Psoas muscle (tissue), 8 donors: ENCODE measurements around the gene RBM12. TPM values are rescaled to one million over a fixed set of nuclear protein-coding genes. Genes with fewer than 3 reads are reported as not detected.

ENCODE experiments used
- ATAC-seq, 4 donors: fragments of 200-7000 bp; cut with Tn5 transposase; one replicate each; pipeline ENCODE4 v1.9.1; 2020; ENCODE audit warnings: moderate library complexity in 3 of 4, mild to moderate bottlenecking in 2 of 4
- DNase-seq, 2 donors: peaks; one replicate each; pipeline ENCODE4 v3.0.0-alpha.2; 2020
- H3K27ac ChIP-seq: fragments of 200-600 bp; one replicate; pipeline ENCODE4 v1.8.0; 2022
- H3K27me3 ChIP-seq, 3 donors: fragments of 200-600 bp in 1 of 3; one replicate each; pipeline versions ENCODE4 v1.6.1 to v1.8.0; 2013 to 2022; ENCODE audit warnings: low read length in 2 of 3, mild to moderate bottlenecking in 2 of 3, moderate library complexity in 1 of 3; ENCODE audit not compliant: insufficient read depth in 3 of 3
- H3K36me3 ChIP-seq, 2 donors: fragments of 200-600 bp in 1 of 2; one replicate each; pipeline versions ENCODE4 v1.6.1 to v1.8.0; 2013 to 2022; ENCODE audit warnings: low read depth in 1 of 2, mild to moderate bottlenecking in 1 of 2, moderate library complexity in 1 of 2; ENCODE audit not compliant: insufficient read depth in 1 of 2
- H3K4me1 ChIP-seq: fragments of 200-600 bp; one replicate; pipeline ENCODE4 v1.8.0; 2022
- H3K4me3 ChIP-seq: fragments of 200-600 bp; one replicate; pipeline ENCODE4 v1.8.0; 2022; ENCODE audit warnings: mild to moderate bottlenecking
- H3K9me3 ChIP-seq: fragments of 200-600 bp; one replicate; pipeline ENCODE4 v1.8.0; 2022
- CTCF ChIP-seq: fragments of 200-600 bp; IDR thresholded peaks from one replicate; pipeline ENCODE4 v1.8.0; 2022; ENCODE audit warnings: antibody characterized with exemption
- WGBS, 3 donors: extraction: QIAGEN DNeasy Blood & Tissue Kit; methylation state at CpG; one replicate each; pipeline versions ENCODE4 v1.1.6 to v1.1.7; 2013; 5-methylcytosine and 5-hydroxymethylcytosine counted together
- intact Hi-C, 2 donors: fragments of 100-400 bp; cut with DNase I; formaldehyde crosslinking; loops; one replicate each; pipeline versions ENCODE4 v1.11.0 to v1.14.2; 2022
- polyA plus RNA-seq, 3 donors: library from polyadenylated mRNA; stranded (reverse); fragments of 200-250 nt; gene quantifications; one replicate each; pipeline ENCODE4 v1.2.3, GENCODE V29; 2013
- total RNA-seq, 4 donors: library from RNA; stranded (reverse); fragmentation: NEBNext Ultra II Directional in 2 of 4; extraction: Animal tissue kit (Norgen Biotek cat#: 25700) in 2 of 4; gene quantifications; one replicate each; pipeline versions ENCODE4 v1.2.1 to v1.2.4, GENCODE V29; 2021 to 2023
- donor health status: healthy with polysubstance abuse.
- donor health status: DM: no; HTN: no; CAD: no; lungs with moderate emphysema.
- donor health status: Bipolar disorder and iron deficiency.
- donor health status: healthy.
- donor health status: DM: yes; HTN: yes; CAD: no.
- donor health status: DM: no; HTN: no; CAD: no.
- donor health status: DM: no; HTN: no; CAD: no.
- donor health status: DM: yes; HTN: yes; CAD: no.

RBM12 gene
- total and polyA plus RNA-seq, 7 donors, result 5.3 to 61.5 (median 22.5) TPM

- intact Hi-C loops, result loop anchor here in 1 of 2 donors (10.0 kb wide), 1 partner anchor 61 kb away; no protein-coding TSS in a partner anchor
- peaks cover 4 to 38% of the 10 kb centered on the region in 2 donors for H3K36me3 ChIP-seq
Observed at GRCh38 chr20:35653893-35654292, 10.8 kb downstream of the RBM12 start.

GRCh38 chr20:35653430-35653734, 11.3 kb downstream of the RBM12 start:
- no peak for TF ChIP-seq CTCF
- DNase-seq (no peak), ATAC-seq (no peak)
- no peak overlapping the region for H3K4me3 ChIP-seq
- intact Hi-C loops, result loop anchor here in 1 of 2 donors (10.0 kb wide), 1 partner anchor 61 kb away; no protein-coding TSS in a partner anchor
- H3K36me3 ChIP-seq, result peaks cover 4 to 38% of the 10 kb centered on the region in 2 donors
- WGBS, 3 donors, result 98 to 99% (median 98%) methylated on average over 3 of the region's 3 CpGs
- no peaks in the 10 kb centered on the region for H3K9me3 ChIP-seq
- no peak overlapping the region for H3K27ac ChIP-seq
- no peaks in the 10 kb centered on the region for H3K27me3 ChIP-seq
- peaks cover 64% of the 10 kb centered on the region for H3K4me1 ChIP-seq

More at GRCh38 chr20:35653893-35654292, 10.8 kb downstream of the RBM12 start:
- WGBS, 3 donors, result 92 to 94% (median 94%) methylated on average over 4 of the region's 4 CpGs
- ATAC-seq (no peak), DNase-seq (no peak)
- no peak for TF ChIP-seq CTCF
- H3K4me1 ChIP-seq, result peaks cover 62% of the 10 kb centered on the region
- H3K27ac ChIP-seq, result no peak overlapping the region
- H3K4me3 ChIP-seq, result no peak overlapping the region
- no peaks in the 10 kb centered on the region for H3K9me3 ChIP-seq
- H3K27me3 ChIP-seq, result no peaks in the 10 kb centered on the region

GRCh38 chr20:35652641-35653429, 11.9 kb downstream of the RBM12 start:
- intact Hi-C loops, result loop anchor here in 1 of 2 donors (10.0 kb wide), 1 partner anchor 62 kb away; no protein-coding TSS in a partner anchor
- Histone ChIP-seq H3K27me3 (no peaks in the 10 kb centered on the region), H3K36me3 (peaks cover 4 to 38% of the 10 kb centered on the region in 2 donors), H3K27ac (no peak overlapping the region), H3K9me3 (no peaks in the 10 kb centered on the region), H3K4me1 (peaks cover 60% of the 10 kb centered on the region), H3K4me3 (no peak overlapping the region)
- TF ChIP-seq CTCF, result no peak
- ATAC-seq, result peak in 1 of 4 donors; percentile 42
- WGBS, 3 donors, result 94 to 97% (median 97%) methylated on average over 13 of the region's 13 CpGs
- DNase-seq, result no peak

- DNase-seq (no peak), ATAC-seq (peak in 1 of 4 donors; percentile 41)
- H3K36me3 ChIP-seq, result peaks cover 4 to 38% of the 10 kb centered on the region in 2 donors
- no peak for TF ChIP-seq CTCF
- no peaks in the 10 kb centered on the region for H3K9me3 ChIP-seq
- no peak overlapping the region for H3K27ac ChIP-seq
- no peaks in the 10 kb centered on the region for H3K27me3 ChIP-seq
- intact Hi-C loops, result loop anchor here in 1 of 2 donors (10.0 kb wide), 1 partner anchor 63 kb away; no protein-coding TSS in a partner anchor
- peaks cover 51% of the 10 kb centered on the region for H3K4me1 ChIP-seq
- no peak overlapping the region for H3K4me3 ChIP-seq
Observed at GRCh38 chr20:35651958-35652357, 12.7 kb downstream of the RBM12 start.
